NCI-H1694 treated with DMSO at 0.1 percent for 48 hours (cell line): ENCODE measurements around the gene SPRED2.
A peak's percentile ranks its signal among the peaks of the same experiment; 100 is the strongest.

ENCODE experiments used
- DNase-seq: peaks from one replicate; lab custom pipeline; 2025; lab: John Stamatoyannopoulos, UW

The SPRED2 gene, protein sequence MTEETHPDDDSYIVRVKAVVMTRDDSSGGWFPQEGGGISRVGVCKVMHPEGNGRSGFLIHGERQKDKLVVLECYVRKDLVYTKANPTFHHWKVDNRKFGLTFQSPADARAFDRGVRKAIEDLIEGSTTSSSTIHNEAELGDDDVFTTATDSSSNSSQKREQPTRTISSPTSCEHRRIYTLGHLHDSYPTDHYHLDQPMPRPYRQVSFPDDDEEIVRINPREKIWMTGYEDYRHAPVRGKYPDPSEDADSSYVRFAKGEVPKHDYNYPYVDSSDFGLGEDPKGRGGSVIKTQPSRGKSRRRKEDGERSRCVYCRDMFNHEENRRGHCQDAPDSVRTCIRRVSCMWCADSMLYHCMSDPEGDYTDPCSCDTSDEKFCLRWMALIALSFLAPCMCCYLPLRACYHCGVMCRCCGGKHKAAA

DNA sequence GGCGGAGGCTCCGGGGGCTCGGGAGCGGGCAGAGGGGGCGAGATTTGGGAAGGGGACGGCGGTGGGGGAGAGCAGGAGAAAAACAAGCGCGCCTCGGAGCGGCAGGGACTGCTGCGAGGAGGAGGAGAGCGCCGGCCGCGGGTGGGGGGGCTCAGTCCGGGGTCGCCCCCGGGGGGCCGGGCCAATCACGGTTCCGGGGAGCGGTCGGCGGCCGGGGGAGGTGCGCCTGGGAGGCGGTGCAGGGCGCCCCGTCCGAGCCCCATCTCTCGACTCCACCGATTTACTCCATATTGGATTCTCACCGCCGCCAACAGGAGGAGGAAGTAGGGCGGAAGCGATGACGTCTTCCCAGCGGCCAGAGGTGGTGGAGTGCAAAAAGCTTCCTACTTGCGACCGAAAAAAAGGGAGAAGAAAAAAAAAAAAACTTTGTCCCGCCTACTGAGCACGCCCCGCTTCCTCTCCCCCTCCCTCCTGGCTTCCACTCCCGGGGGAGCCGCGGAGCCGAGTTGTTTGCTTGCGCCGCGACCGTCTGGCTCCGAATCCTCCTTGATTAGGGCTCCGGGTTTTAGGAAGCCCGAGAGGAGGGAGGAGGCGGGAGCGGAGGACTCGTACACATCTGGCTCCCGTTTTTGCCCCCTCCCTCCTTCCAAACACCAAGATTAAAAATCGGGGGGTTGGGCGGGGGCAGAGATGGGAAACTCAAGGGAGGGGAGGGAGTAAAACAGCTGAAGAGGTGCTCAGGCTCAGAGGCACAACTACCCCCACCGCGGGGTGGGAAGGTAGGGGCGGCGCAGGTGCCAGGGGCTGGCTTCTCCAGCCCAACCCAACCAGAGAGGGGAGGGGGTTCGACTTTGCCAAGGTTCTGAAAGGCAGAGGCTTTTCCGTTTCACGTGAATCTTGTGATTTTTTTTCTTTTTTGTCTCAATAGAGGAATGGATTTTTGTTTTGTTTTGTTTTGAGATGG is at the start of gene SPRED2:
Gene SPRED2, minus strand, starts transcription at position 373 of the 964 bp plus-strand sequence. CDS start 612 bp downstream, outside the sequence.
- peak; percentile 91 for DNase-seq

DNA sequence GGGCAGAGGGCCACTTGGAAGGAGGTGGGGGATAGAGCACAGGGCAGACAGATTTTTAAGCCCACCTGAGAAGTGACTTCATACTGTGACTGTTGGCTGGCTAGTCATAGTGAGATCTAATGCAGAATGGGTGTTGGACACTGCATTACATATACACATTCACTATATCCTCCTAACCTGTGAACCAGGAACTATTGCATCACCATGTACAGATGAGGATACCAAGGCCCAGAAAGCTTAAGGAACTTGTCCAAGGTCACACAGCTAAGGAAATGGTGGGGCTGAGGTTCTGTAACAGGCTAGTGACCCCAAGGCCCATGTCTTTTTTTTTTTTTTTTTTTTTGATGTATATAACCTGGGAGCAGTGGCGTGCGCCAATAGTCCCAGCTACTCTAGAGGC is 49.6 kb upstream of the SPRED2 start:
- DNase-seq: no peak

DNA sequence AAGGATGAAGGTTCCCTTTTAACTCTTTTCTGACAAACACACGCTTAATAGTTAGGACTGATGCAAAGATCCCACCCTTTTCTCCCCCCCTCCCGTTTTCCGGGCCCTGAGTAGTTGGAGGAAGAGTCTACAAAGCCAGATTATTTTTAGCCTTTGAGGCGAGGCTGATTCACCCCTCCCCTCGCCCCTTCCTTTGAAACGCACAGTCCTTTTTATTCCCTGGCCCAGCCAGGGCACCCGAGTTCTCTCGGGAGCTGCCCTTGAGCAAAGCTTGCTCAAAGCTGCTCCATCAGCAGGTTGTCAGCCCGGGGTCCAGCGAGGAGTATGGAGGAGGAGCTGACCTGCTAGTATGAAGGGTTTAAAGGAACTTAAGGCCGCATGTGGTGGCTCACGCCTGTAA is 47.1 kb upstream of the SPRED2 start:
- DNase-seq: no peak

DNA sequence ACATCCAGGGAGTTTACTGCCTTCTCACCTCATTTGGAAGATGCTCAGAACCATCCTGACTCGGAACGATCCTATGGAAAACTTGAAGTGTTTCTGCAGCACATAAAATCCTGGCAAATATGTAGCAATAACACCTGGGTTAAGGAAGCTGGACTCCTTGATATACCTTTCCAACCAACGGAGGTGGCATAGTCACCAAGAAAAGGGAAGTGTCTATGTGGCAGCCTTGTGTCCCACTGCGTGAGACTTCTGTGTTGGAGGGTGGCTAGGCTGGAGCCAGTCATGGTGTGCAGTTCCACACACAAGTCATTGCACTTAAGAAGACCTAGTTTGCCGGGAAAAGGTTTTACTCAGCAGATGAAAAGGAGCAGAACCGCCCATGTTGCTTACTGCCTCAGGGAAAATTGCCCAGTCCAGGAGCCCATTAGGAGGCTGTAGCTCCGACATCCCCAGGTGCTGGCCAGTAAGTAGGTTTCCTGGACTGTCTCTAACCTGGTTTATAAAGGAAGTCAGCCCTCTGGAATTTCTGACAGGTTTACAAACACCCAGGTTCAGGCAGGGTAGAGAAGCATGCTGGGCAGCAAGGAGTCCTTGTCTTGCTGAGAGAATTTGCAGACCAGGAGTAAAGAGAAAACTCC is 46.2 kb upstream of the SPRED2 start:
- no peak for DNase-seq

DNA sequence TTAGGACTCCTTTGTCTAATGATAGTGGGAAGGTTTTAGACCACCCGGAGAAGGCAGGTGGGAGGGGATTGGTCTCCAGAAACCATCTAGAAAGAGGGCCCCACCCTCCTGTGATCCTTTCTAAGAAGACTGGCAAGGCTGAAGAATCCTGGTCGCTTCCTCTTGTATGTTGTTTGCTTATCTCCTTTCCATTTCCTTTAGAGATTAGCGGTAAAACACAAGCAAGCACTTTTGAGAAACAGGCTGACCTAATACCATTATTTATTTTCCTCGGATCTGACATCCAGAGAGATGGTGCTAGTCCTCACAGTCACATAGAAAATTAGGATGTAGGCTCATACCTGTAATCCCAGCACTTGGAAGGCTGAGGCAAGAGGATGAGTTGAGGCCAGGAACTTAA is 45.2 kb upstream of the SPRED2 start:
- no peak for DNase-seq

DNA sequence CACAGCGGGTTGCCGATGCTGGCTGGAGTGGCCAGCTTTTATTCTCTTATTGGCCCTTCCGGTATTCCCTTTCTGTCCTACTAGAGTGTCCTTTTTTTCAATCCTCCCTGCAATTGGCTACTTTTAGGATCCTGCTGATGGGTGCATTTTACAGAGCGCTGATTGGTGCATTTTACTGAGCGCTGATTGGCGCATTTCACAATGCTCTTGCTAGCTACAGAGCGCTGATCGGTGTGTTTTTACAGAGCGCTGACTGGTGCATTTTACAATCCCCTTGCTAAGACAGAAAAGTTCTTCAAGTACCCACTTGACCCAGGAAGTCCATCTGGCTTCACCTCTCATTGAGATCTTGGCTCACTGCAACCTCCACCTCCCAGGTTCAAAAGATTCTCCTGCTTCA is 44.4 kb upstream of the SPRED2 start:
- no peak for DNase-seq

DNA sequence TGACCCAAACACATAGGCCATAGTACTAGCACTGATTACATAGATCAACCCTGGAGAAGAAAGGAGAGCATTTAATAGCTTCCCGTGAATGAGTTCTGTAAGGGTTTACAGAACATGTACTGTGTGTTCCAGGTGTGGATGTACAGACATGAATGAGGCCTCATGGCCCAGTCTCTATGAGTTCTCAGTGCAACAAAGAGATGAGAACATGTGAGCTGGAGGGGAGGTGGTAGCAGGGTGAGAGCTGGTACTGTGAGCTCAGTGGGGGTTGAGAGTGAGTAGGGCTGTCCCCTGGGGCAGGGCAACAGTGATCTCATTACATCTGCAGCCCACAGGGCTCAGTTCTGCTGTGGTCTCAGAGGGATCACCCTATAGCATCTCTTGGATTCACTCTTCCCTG is 42.6 kb upstream of the SPRED2 start:
- no peak for DNase-seq

DNA sequence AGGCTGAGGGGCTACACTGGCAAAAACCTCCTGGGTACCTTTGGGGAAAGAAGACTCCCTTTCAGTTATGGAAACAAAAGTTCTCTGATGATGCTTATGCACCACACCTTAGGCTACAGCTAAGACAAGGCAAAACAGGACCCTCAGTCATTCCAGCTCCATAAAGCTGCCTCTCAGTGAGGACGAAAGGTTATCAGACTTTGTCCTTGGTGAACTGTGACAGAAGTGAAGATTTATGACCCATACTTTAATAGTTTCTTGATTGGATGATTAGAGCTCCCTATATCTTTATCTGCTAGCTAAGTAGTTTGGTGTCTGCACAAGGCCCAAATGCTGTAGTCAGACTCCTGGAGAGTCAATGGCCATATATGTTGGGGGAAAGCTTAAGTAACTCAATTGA is 40.6 kb upstream of the SPRED2 start:
- no peak for DNase-seq

DNA sequence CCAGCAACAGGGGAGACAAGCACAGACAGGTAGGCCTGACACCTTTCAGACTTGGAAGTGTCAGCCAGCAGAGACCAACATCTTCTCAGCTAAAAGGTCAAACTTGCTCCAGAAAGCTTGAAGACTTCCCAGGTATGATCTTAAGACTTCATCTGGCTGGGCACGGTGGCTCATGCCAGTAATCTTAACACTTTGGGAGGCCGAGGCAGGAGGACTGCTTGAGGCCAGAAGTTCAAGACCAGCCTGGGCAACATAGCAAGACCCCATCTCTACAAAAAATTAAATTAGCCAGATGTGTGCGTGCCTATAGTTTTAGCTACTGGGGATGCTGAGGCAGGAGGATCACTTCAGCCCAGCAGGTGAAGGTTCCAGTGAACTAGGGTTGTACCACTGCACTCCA is 39.0 kb upstream of the SPRED2 start:
- DNase-seq: no peak

DNA sequence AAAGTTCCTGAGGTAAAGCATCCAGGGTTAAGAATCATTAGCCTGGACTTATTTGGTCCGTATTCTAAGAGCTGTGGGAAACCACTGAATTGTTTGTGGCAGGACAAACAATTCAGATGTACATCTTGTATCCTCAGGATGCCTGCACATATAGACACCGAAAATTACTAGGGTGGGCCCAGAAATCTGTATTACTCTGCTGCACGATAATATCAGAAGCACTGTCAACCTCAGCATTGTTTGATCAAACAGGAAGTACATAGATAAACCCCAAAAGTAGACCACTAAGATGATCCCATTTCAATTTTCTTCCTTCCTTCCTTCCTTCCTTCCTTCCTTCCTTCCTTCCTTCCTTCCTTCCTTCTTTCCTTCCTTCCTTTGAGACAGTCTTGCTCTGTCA is 34.2 kb upstream of the SPRED2 start:
- DNase-seq: no peak

DNA sequence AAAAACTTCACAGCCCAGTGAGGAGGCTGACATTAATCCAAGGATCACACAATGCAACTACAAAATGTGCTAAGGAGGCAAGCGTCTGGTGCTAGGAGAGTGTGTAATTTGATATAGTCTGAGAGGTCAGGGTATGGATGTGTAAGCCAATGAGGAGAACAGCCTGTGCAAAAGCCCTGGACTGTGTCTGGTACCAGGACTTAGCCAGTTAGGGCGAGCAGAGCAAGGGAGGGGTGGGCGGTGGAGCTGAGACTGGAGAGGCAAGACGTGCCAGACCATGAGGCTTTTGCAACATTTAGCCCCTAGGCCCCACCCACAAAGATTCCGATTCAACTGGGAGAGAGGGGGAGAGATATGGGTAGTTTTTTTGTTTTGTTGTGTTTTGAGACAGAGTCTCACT is 33.5 kb upstream of the SPRED2 start:
- no peak for DNase-seq

DNA sequence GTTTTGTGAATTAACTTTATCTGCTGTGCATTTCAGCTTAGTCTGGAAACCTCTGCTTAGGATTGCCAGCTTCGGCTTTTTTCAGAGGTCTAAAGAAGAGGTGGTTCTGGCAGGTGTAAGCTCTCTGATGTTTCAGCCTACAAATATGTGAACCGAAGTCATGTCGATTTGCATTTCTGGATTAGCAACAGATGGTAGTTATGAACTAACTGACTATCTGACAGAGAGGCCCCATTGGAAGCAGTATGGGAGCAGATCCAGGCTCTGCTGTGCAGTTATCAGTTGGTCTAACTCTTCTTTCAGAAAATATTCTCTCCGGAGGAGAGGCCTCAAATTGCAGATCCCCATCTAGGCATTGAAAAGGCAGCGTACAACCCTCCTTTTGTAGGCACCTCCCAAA is 32.7 kb upstream of the SPRED2 start:
- no peak for DNase-seq

DNA sequence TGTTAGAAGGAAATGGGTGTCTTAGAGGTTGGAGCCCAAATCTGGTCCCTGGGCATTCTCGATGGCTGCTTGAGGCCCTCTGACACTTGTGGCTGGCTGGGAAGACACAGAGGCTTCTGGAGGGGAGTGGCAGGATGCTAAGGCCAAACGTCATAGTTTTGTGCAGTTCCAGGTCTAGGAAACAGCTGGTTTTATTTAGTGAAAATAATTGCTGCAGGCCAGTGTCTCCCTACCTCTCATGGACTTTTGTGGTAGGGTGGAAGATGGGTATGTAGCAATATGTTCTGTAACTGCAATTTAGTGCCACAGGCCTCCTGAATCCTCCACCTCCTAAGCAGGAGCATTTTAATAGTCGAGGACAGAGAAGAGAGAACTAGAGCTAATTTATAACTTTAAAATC is 32.2 kb upstream of the SPRED2 start:
- DNase-seq: no peak

DNA sequence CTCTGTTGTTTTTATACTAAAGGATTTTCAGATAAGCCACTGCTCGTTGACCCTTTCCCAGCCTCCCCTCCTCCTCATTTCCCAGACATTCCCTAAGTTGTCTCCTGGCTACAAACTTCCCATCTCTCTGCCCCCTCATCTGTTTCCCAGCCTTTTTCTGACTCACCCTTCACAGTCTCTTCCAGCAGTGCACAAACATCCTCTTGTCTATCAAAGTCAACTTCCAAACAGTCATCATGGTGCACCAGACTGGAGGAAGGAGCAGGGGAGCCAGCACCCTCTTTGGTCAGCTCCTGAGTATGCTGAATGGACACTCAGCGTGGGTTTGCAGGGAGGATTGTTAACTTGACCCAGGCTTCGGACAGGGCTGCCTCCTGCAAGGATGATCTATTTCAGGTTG is 26.6 kb upstream of the SPRED2 start:
- no peak for DNase-seq

DNA sequence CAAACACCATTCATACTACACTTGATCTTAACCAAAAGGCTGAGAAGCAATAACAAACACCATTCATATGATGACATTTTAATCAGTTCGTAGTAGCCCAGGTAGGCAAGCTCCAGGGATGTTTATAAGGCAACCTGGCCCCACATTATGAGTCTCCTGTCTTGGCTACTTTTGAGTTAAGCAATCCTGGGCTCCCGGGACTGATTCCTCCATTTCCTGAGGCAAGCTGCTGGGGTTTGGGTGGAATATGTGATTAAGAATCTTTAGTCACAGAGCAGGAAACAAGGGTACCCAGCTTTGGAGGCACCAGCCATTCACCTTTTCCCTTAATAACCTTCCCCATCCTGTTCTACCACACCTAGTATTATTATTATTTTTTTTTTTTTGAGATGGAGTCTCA is 24.5 kb upstream of the SPRED2 start:
- DNase-seq: no peak

DNA sequence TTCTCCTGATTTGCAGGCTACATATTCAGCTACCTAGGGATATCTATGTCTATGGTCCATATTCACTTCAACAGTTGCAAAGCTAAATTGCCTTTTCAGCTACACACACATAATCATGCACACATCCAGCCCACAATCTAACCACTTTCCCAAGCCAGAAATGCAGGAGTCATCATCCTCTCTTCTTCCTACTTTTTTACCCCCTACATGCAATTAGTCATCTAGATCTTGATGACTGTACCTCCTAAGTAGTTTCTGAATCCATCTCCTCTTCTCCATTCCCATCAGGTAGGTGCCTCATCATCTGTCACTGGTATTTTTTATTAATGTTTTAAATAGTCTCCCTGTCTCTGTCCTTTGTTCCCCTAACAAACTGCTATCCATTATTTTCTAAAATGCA is 23.7 kb upstream of the SPRED2 start:
- DNase-seq: no peak

DNA sequence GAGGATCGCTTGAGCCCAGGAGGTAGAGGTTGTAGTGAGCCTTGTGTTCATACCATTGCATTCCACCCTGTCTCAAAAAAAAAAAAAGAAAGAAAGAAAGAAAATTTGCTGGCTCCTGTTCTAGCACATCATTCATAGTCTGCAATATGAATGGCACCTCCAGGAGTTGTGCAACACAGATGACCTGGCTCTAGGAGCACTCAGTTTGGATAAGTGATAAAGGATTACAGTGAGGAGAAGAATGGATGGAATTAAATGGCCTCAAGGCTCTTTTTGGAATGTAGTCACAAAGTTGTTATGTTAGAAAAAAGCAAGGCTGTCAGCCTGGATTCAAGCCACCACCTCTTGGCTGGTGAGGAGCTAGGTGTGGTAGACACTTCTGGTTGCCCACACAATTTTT is 21.5 kb upstream of the SPRED2 start:
- DNase-seq: no peak

DNA sequence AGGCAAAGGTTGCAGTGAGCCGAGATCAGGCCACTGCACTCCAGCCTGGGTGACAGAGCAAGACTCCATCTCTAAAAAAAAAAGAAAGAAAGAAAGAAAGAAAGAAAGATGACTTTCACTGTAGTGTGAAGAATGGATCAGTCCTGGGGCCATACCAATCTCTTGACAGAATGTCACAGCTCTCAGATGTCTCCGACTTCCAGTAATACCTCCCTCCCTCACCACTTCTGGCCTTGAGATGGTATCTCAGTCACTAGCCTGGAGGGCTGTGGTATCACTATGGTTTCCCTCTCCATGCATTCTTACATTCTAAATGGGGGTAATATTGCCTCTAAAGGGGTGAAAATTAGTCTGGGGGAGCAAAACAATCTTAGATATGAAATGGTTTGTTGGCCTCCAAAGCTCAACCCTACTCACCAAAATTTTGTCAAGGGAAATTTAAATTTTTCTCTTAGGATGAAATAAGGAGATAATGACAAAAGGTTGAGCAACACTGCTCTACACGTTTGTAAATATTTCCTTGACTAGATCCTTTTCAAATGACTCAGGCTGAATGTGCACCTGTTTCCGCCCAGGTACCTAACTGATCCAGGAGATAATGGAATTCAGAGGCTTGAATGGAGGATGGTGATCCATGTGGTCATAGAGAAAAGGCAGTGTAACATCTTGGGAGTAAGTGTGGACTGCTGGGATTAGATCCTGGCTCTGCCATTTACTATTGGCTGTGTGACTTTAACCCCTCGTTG is 19.9 kb upstream of the SPRED2 start:
- DNase-seq: no peak

DNA sequence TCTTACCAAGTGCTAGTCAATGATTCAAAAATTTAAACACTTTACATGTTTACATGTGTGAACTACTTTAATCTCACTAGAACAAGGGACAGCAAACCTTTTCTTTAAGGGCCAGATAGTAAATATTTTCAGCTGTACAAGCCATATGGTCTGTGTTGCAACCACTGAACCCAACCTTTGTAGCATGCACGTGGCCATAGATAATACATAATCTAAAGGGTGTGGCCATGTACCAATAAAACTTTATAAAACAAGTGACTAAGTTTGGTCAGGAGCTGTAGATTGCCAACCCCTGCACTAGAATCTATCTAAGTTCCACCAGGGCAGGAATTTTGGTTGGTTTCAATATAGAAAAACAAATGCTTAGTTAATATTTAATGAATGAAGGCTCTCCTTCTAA is 18.4 kb upstream of the SPRED2 start:
- DNase-seq: no peak

DNA sequence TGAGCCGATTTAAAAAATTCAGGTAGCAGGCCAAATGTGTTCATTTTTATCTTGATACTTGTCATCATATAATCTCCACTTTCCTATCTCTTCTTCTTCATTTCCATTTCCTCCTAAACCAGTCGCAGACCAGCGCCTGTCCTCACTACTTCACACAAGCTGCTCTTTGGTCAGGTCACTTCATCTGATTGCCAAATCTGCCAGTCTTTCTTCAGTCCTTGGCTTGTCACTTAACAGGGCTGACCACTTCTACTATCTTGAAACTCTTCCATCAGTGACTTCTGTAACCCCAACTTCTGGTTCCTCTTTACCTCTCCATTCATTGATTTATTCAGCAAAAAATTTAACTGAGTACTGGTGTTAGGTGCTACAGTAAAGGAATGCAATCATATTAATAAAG is 18.0 kb upstream of the SPRED2 start:
- DNase-seq: no peak

DNA sequence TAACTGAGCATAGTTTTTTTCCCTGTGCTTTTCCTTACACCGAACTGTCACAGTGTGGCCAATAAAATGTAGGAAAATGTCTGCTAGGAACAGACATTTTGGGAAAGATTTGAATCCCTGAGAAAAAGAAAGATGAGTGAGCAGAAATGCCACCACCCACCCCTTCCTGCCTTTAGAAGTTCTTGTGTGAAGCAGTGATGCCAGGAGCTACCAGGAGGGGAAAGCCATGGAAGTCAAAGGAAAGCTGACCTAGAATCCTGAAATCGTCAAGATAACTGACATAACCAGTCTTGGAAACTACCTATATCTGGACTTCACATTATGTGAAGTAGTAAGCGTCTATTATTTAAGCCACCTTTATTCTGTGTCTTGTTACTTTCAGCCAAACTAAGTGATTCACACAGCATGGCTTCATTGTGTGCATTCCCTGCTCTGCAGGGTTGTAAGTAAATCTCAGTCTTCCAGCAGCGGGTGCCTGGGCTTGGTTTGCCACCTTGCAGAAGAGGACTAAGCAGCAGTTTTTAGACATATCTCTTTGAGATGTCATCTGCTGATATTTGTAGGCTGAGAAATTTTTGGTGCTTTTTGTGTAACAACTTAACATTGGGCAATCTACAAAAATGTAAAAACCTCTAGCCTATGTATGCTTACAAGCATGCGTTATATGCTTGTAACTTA is 11.2 kb upstream of the SPRED2 start:
- no peak for DNase-seq
